Measurements from ENCODE around the gene SLC9A9.

Gene SLC9A9

GRCh38 chr3:143265501-143266070 is 582.7 kb downstream of the SLC9A9 start:
- H3K4me3 Mint-ChIP-seq: no peak overlapping the region
- DNase-seq: no peak
- H3K9me3 Mint-ChIP-seq: no peaks in the 10 kb centered on the region
- H3K27me3 Mint-ChIP-seq: no peaks in the 10 kb centered on the region
- no peaks in the 10 kb centered on the region for H3K36me3 Mint-ChIP-seq (ENCODE audit: low read depth)
- H3K4me1 Mint-ChIP-seq (ENCODE audit: low read depth): peaks cover 1% of the 10 kb centered on the region
- H3K27ac Mint-ChIP-seq: no peak overlapping the region

GRCh38 chr3:143263852-143264513 is 584.3 kb downstream of the SLC9A9 start:
- H3K4me3 Mint-ChIP-seq: no peak overlapping the region
- peaks cover 1% of the 10 kb centered on the region for H3K4me1 Mint-ChIP-seq (ENCODE audit: low read depth)
- H3K9me3 Mint-ChIP-seq: no peaks in the 10 kb centered on the region
- no peaks in the 10 kb centered on the region for H3K36me3 Mint-ChIP-seq (ENCODE audit: low read depth)
- H3K27me3 Mint-ChIP-seq: no peaks in the 10 kb centered on the region
- no peak for DNase-seq
- no peak overlapping the region for H3K27ac Mint-ChIP-seq

- no peak for DNase-seq
- Mint-ChIP-seq H3K9me3 (no peaks in the 10 kb centered on the region), H3K27ac (no peak overlapping the region), H3K4me1 (ENCODE audit: low read depth) (no peaks in the 10 kb centered on the region), H3K4me3 (no peak overlapping the region), H3K27me3 (no peaks in the 10 kb centered on the region), H3K36me3 (ENCODE audit: low read depth) (no peaks in the 10 kb centered on the region)
Measured at GRCh38 chr3:143261848-143262247, 586.4 kb downstream of the SLC9A9 start.

GRCh38 chr3:143258692-143259091 is 589.6 kb downstream of the SLC9A9 start:
- H3K4me3 Mint-ChIP-seq: no peak overlapping the region

GRCh38 chr3:143256416-143256815 is 591.9 kb downstream of the SLC9A9 start:
- Mint-ChIP-seq H3K4me3 (no peak overlapping the region), H3K27me3 (no peaks in the 10 kb centered on the region), H3K4me1 (ENCODE audit: low read depth) (no peaks in the 10 kb centered on the region)

More at GRCh38 chr3:143258692-143259091, 589.6 kb downstream of the SLC9A9 start:
- Mint-ChIP-seq H3K27me3 (no peaks in the 10 kb centered on the region), H3K27ac (no peak overlapping the region), H3K4me1 (ENCODE audit: low read depth) (no peaks in the 10 kb centered on the region), H3K36me3 (ENCODE audit: low read depth) (no peaks in the 10 kb centered on the region), H3K9me3 (no peaks in the 10 kb centered on the region)
- no peak for DNase-seq

GRCh38 chr3:143255739-143256138 is 592.5 kb downstream of the SLC9A9 start:
- no peaks in the 10 kb centered on the region for H3K4me1 Mint-ChIP-seq (ENCODE audit: low read depth)
- H3K36me3 Mint-ChIP-seq (ENCODE audit: low read depth): no peaks in the 10 kb centered on the region
- DNase-seq: no peak
- no peaks in the 10 kb centered on the region for H3K27me3 Mint-ChIP-seq
- H3K9me3 Mint-ChIP-seq: no peaks in the 10 kb centered on the region
- H3K4me3 Mint-ChIP-seq: no peak overlapping the region
- H3K27ac Mint-ChIP-seq: no peak overlapping the region

More at GRCh38 chr3:143256416-143256815, 591.9 kb downstream of the SLC9A9 start:
- DNase-seq: no peak
- Mint-ChIP-seq H3K9me3 (no peaks in the 10 kb centered on the region), H3K36me3 (ENCODE audit: low read depth) (no peaks in the 10 kb centered on the region), H3K27ac (no peak overlapping the region)

GRCh38 chr3:143252931-143253330 is 595.3 kb downstream of the SLC9A9 start:
- H3K27ac Mint-ChIP-seq: no peak overlapping the region
- no peaks in the 10 kb centered on the region for H3K4me1 Mint-ChIP-seq (ENCODE audit: low read depth)
- no peak overlapping the region for H3K4me3 Mint-ChIP-seq
- peaks cover 3% of the 10 kb centered on the region for H3K9me3 Mint-ChIP-seq
- H3K36me3 Mint-ChIP-seq (ENCODE audit: low read depth): no peaks in the 10 kb centered on the region
- DNase-seq: no peak
- no peaks in the 10 kb centered on the region for H3K27me3 Mint-ChIP-seq

GRCh38 chr3:143249014-143249413 is 599.3 kb downstream of the SLC9A9 start:
- no peak overlapping the region for H3K27ac Mint-ChIP-seq
- no peak for DNase-seq

GRCh38 chr3:143247073-143247472 is 601.2 kb downstream of the SLC9A9 start:
- no peak for DNase-seq
- Mint-ChIP-seq H3K4me3 (no peak overlapping the region), H3K27me3 (no peaks in the 10 kb centered on the region), H3K27ac (no peak overlapping the region), H3K9me3 (peaks cover 3% of the 10 kb centered on the region), H3K4me1 (ENCODE audit: low read depth) (no peaks in the 10 kb centered on the region), H3K36me3 (ENCODE audit: low read depth) (no peaks in the 10 kb centered on the region)

More at GRCh38 chr3:143249014-143249413, 599.3 kb downstream of the SLC9A9 start:
- H3K27me3 Mint-ChIP-seq: no peaks in the 10 kb centered on the region
- H3K36me3 Mint-ChIP-seq (ENCODE audit: low read depth): no peaks in the 10 kb centered on the region
- H3K4me1 Mint-ChIP-seq (ENCODE audit: low read depth): no peaks in the 10 kb centered on the region
- peaks cover 3% of the 10 kb centered on the region for H3K9me3 Mint-ChIP-seq
- no peak overlapping the region for H3K4me3 Mint-ChIP-seq

- Mint-ChIP-seq H3K4me1 (ENCODE audit: low read depth) (no peaks in the 10 kb centered on the region), H3K36me3 (ENCODE audit: low read depth) (no peaks in the 10 kb centered on the region), H3K27me3 (no peaks in the 10 kb centered on the region)
Measured at GRCh38 chr3:143245692-143246091, 602.6 kb downstream of the SLC9A9 start.

GRCh38 chr3:143244516-143245063 is 603.7 kb downstream of the SLC9A9 start:
- Mint-ChIP-seq H3K27me3 (no peaks in the 10 kb centered on the region), H3K27ac (no peak overlapping the region), H3K4me1 (ENCODE audit: low read depth) (peaks cover 3% of the 10 kb centered on the region), H3K9me3 (no peaks in the 10 kb centered on the region), H3K4me3 (no peak overlapping the region), H3K36me3 (ENCODE audit: low read depth) (no peaks in the 10 kb centered on the region)
- no peak for DNase-seq

More at GRCh38 chr3:143245692-143246091, 602.6 kb downstream of the SLC9A9 start:
- Mint-ChIP-seq H3K4me3 (no peak overlapping the region), H3K9me3 (peaks cover 3% of the 10 kb centered on the region), H3K27ac (no peak overlapping the region)
- no peak for DNase-seq

- DNase-seq: no peak
- peaks cover 3% of the 10 kb centered on the region for H3K4me1 Mint-ChIP-seq (ENCODE audit: low read depth)
- no peaks in the 10 kb centered on the region for H3K36me3 Mint-ChIP-seq (ENCODE audit: low read depth)
- H3K27ac Mint-ChIP-seq: no peak overlapping the region
- no peaks in the 10 kb centered on the region for H3K27me3 Mint-ChIP-seq
- no peaks in the 10 kb centered on the region for H3K9me3 Mint-ChIP-seq
- H3K4me3 Mint-ChIP-seq: no peak overlapping the region
Measured at GRCh38 chr3:143243686-143244085, 604.6 kb downstream of the SLC9A9 start.

GRCh38 chr3:143242691-143243090 is 605.6 kb downstream of the SLC9A9 start:
- Mint-ChIP-seq H3K27me3 (no peaks in the 10 kb centered on the region), H3K36me3 (ENCODE audit: low read depth) (no peaks in the 10 kb centered on the region), H3K27ac (no peak overlapping the region), H3K4me1 (ENCODE audit: low read depth) (peaks cover 3% of the 10 kb centered on the region), H3K9me3 (no peaks in the 10 kb centered on the region), H3K4me3 (no peak overlapping the region)
- no peak for DNase-seq

GRCh38 chr3:143242101-143242500 is 606.2 kb downstream of the SLC9A9 start:
- Mint-ChIP-seq H3K9me3 (peaks cover 3% of the 10 kb centered on the region), H3K4me1 (ENCODE audit: low read depth) (peaks cover 3% of the 10 kb centered on the region)

GRCh38 chr3:143241481-143241951 is 606.8 kb downstream of the SLC9A9 start:
- H3K27ac Mint-ChIP-seq: no peak overlapping the region
- no peak for DNase-seq
- H3K27me3 Mint-ChIP-seq: no peaks in the 10 kb centered on the region
- H3K36me3 Mint-ChIP-seq (ENCODE audit: low read depth): no peaks in the 10 kb centered on the region
- H3K4me1 Mint-ChIP-seq (ENCODE audit: low read depth): peaks cover 4% of the 10 kb centered on the region
- H3K9me3 Mint-ChIP-seq: peaks cover 3% of the 10 kb centered on the region
- H3K4me3 Mint-ChIP-seq: no peak overlapping the region

More at GRCh38 chr3:143242101-143242500, 606.2 kb downstream of the SLC9A9 start:
- H3K36me3 Mint-ChIP-seq (ENCODE audit: low read depth): no peaks in the 10 kb centered on the region
- no peak overlapping the region for H3K4me3 Mint-ChIP-seq
- H3K27ac Mint-ChIP-seq: no peak overlapping the region
- H3K27me3 Mint-ChIP-seq: no peaks in the 10 kb centered on the region
- DNase-seq: no peak

Measured in activated T-cell treated with anti-CD3 and anti-CD28 coated beads, Interleukin-2, amount 50 U/mL, for 24 hours (primary cell).